Ovary (tissue), 9 donors: ENCODE data around the gene IL5RA. TPM values are rescaled to one million over a fixed set of nuclear protein-coding genes. Genes with fewer than 3 reads are reported as not detected.

Experiments
- DNase-seq, 5 donors: peaks; one replicate each; pipeline ENCODE4 v3.0.0-alpha.2; 2019 to 2020
- H3K27ac ChIP-seq, 2 donors: fragments of 200-600 bp; one replicate each; pipeline versions ENCODE4 v1.5.1 to v1.8.0; 2019 to 2022
- H3K27me3 ChIP-seq: fragments of 200-600 bp; one replicate; pipeline ENCODE4 v1.8.0; 2022
- H3K36me3 ChIP-seq: fragments of 200-600 bp; sonication (generic); one replicate; pipeline ENCODE4 v1.5.1; 2019
- H3K4me1 ChIP-seq: one replicate; pipeline ENCODE4 v1.8.1; 2013; ENCODE audit warnings: mild to moderate bottlenecking, moderate library complexity; ENCODE audit not compliant: insufficient read depth
- H3K4me3 ChIP-seq: fragments of 200-600 bp; sonication (generic); one replicate; pipeline ENCODE4 v1.5.1; 2017
- H3K9me3 ChIP-seq, 2 donors: fragments of 200-600 bp in 1 of 2; sonication (generic) in 1 of 2; one replicate each; pipeline versions ENCODE4 v1.5.1 to v1.8.1; 2013 to 2019; ENCODE audit warnings: mild to moderate bottlenecking in 1 of 2, moderate library complexity in 1 of 2
- EP300 ChIP-seq: sonication (generic); formaldehyde crosslinking; IDR thresholded peaks from one replicate; pipeline ENCODE4 v1.6.1; 2017; ENCODE audit warnings: antibody characterized with exemption
- POLR2A ChIP-seq: fragments of 450-650 bp; IDR thresholded peaks from one replicate; pipeline ENCODE4 v1.6.1; 2017; ENCODE audit warnings: antibody characterized with exemption, mild to moderate bottlenecking, moderate library complexity
- WGBS, 3 donors: extraction: QIAGEN DNeasy Blood & Tissue Kit in 1 of 3; methylation state at CpG; one replicate each; pipeline versions ENCODE4 v1.1.5 to v1.1.7; 2013 to 2017; 5-methylcytosine and 5-hydroxymethylcytosine counted together
- intact Hi-C, 4 donors: fragments of 100-400 bp; cut with DNase I; formaldehyde crosslinking; loops; one replicate each; pipeline versions ENCODE4 v1.11.0 to v1.15.1; 2022 to 2023
- polyA plus RNA-seq, 2 donors: library from polyadenylated mRNA; stranded (reverse); fragments of 200-250 nt in 1 of 2; fragments of 350-450 nt in 1 of 2; fragmentation: Illumina TruSeq in 1 of 2; extraction: RNeasy Lipid Tissue Mini Kit (QIAGEN cat#74804) in 1 of 2; gene quantifications; one replicate each; pipeline ENCODE4 v1.2.3, GENCODE V29; 2013 to 2014
- total RNA-seq, 7 donors: library from RNA; depleted of rRNA in 2 of 7; stranded (reverse); fragments of >200 nt in 2 of 7; fragmentation: NEBNext Ultra II Directional in 3 of 7; extraction: Animal tissue kit (Norgen Biotek cat#: 25700) in 3 of 7; gene quantifications; one replicate each; pipeline versions ENCODE4 v1.1.0 to v1.2.4, GENCODE V29; 2016 to 2023
- TF ChIP-seq, protein P1 (sequence below), 3 donors: fragments of 450-650 bp in 2 of 3; fragments of 200-600 bp in 1 of 3; IDR thresholded peaks; one replicate each; pipeline versions ENCODE4 v1.5.1 to v1.8.0; 2016 to 2022; ENCODE audit warnings: antibody characterized with exemption in 3 of 3, mild to moderate bottlenecking in 1 of 3
- donor health status: DM: no; HTN: no; CAD: no; lungs with moderate emphysema.
- donor health status: DM: no; HTN: no; CAD: no.
- donor health status: Bipolar disorder and iron deficiency.
- donor health status: DM: yes; HTN: yes; CAD: no.
- donor health status: DM: no; HTN: no; CAD: no.
- donor health status: DM: yes; HTN: yes; CAD: no.

IL5RA gene
- total and polyA plus RNA-seq, 9 donors, result 0.07 to 7.9 (median 0.99) TPM; not detected in 2

GRCh38 chr3:3087279-3087678, 22.9 kb downstream of the IL5RA start:
- Histone ChIP-seq H3K4me3 (no peak overlapping the region), H3K36me3 (no peaks in the 10 kb centered on the region), H3K27ac (no peak overlapping the region), H3K27me3 (no peaks in the 10 kb centered on the region), H3K4me1 (no peaks in the 10 kb centered on the region), H3K9me3 (no peaks in the 10 kb centered on the region)
- intact Hi-C loops, result no loop called here
- TF ChIP-seq, protein P1, sequence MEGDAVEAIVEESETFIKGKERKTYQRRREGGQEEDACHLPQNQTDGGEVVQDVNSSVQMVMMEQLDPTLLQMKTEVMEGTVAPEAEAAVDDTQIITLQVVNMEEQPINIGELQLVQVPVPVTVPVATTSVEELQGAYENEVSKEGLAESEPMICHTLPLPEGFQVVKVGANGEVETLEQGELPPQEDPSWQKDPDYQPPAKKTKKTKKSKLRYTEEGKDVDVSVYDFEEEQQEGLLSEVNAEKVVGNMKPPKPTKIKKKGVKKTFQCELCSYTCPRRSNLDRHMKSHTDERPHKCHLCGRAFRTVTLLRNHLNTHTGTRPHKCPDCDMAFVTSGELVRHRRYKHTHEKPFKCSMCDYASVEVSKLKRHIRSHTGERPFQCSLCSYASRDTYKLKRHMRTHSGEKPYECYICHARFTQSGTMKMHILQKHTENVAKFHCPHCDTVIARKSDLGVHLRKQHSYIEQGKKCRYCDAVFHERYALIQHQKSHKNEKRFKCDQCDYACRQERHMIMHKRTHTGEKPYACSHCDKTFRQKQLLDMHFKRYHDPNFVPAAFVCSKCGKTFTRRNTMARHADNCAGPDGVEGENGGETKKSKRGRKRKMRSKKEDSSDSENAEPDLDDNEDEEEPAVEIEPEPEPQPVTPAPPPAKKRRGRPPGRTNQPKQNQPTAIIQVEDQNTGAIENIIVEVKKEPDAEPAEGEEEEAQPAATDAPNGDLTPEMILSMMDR (IDR thresholded peaks at IDR 0.05), result no peak
- TF ChIP-seq POLR2A (no peak), EP300 (no peak)
- DNase-seq, result no peak

DNA sequence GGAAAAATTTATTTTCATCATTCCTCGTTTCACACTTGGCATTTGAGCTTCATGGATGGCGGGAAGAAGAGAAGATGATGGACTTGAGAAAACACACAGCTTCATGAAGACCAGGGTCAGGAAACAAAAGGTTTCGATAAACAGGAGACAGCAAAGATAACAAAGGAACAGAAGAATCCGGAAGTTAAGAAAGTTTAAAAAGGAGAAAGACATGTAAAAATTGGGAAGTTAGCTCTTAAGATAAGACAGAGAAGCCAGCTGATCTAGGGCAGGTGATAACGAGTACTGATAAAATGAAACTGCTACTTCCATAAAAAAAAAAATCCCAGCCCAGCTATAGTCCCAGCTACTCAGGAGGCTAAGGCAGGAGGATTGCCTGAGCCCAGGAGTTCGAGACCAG, 23.9 kb downstream of the IL5RA start:
- Histone ChIP-seq H3K4me1 (no peaks in the 10 kb centered on the region), H3K9me3 (no peaks in the 10 kb centered on the region), H3K27ac (no peak overlapping the region), H3K4me3 (no peak overlapping the region), H3K27me3 (no peaks in the 10 kb centered on the region), H3K36me3 (no peaks in the 10 kb centered on the region)
- no peak for DNase-seq
- 75 to 86% (median 79%) methylated on average over 6 of the region's 6 CpGs for WGBS, 3 donors
- no peak for TF ChIP-seq EP300
- TF ChIP-seq POLR2A, result no peak
- TF ChIP-seq, protein P1 (IDR thresholded peaks at IDR 0.05), result no peak
- intact Hi-C loops, result no loop called here

DNA sequence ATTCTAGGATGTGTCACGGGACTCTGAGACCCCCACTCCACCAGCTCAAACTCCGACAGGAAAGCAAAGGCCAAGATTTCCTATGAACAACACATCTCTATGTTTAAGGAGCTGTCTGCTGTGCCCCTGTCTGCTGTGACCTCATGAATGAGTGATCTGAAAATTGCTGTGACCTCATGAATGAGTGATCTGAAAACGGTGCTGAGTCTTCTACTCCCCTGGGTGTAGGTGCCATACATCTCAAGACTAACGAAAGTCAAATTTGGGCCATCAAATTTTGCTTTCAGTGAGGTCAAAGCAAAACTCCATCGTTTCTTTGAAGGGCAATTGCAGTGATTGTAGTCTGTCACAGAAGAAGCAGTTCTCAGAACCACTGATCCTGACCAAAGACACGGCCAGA, 24.4 kb downstream of the IL5RA start:
- H3K4me1 ChIP-seq, result no peaks in the 10 kb centered on the region
- TF ChIP-seq EP300, result no peak
- TF ChIP-seq POLR2A, result no peak
- TF ChIP-seq, protein P1 (IDR thresholded peaks at IDR 0.05), result no peak
- H3K4me3 ChIP-seq, result no peak overlapping the region
- 71 to 84% (median 77%) methylated on average over 6 of the region's 6 CpGs for WGBS, 3 donors
- DNase-seq, result no peak
- H3K27me3 ChIP-seq, result no peaks in the 10 kb centered on the region
- intact Hi-C loops, result no loop called here
- H3K9me3 ChIP-seq, result no peaks in the 10 kb centered on the region
- H3K36me3 ChIP-seq, result no peaks in the 10 kb centered on the region
- H3K27ac ChIP-seq, result no peak overlapping the region

DNA sequence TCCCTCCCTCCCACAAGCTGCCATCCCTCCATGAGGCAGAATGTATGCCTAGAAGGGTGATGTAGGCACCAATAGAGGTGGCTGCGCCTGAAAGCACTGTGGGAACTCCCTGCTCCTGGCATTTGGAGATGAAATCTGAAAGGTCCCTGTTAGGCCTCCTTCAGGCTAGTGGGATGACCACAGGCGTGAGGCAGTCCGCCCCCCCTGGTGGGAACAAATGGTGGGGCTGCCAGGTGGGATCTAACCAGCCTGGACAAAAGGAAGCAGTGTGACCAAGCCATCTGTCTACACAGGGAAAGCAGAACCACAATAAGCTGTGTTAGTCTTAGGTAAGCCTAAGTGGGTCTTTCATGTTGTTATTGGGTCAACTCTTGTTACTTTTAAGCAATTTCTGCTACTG, 25.3 kb downstream of the IL5RA start:
- DNase-seq, result no peak
- Histone ChIP-seq H3K27me3 (no peaks in the 10 kb centered on the region), H3K9me3 (no peaks in the 10 kb centered on the region), H3K4me1 (no peaks in the 10 kb centered on the region), H3K27ac (no peak overlapping the region), H3K36me3 (no peaks in the 10 kb centered on the region), H3K4me3 (no peak overlapping the region)
- intact Hi-C loops, result loop anchor here in 1 of 4 donors (5.0 kb wide), 1 partner anchor 1068 kb away; no protein-coding TSS in a partner anchor
- WGBS, 3 donors, result 81 to 97% (median 87%) methylated on average over 3 of the region's 3 CpGs
- TF ChIP-seq EP300 (no peak), POLR2A (no peak)
- TF ChIP-seq, protein P1 (IDR thresholded peaks at IDR 0.05), result no peak
